Central memory CD8-positive, alpha-beta T cell (primary cell): ENCODE results near the gene LIPG.
"Not testable (repeated sequence)": the region's sequence is repeated elsewhere in the genome, so short reads cannot be mapped to it uniquely, and the experiment has no call there.

Source experiments
- ATAC-seq: fragments of 150-1000 bp; cut with Tn5 transposase; replicated peaks from 2 replicates; pipeline ENCODE4 v1.10.0; 2022; ENCODE audit warnings: mild to moderate bottlenecking, moderate FRiP score, moderate number of reproducible peaks; ENCODE audit not compliant: poor library complexity, severe bottlenecking; ENCODE audit errors: extremely low read depth
- DNase-seq, 2 donors: peaks; one replicate each; pipeline ENCODE4 v3.0.0; 2021; ENCODE audit warnings: low spot score in 2 of 2
- H3K27ac Mint-ChIP-seq: one replicate; pipeline ENCODE4 v1.8.0; 2022; ENCODE audit warnings: low read depth, mild to moderate bottlenecking, moderate library complexity, mixed read lengths
- H3K27me3 Mint-ChIP-seq: one replicate; pipeline ENCODE4 v1.8.0; 2022; ENCODE audit warnings: mixed read lengths
- H3K36me3 Mint-ChIP-seq: one replicate; pipeline ENCODE4 v1.8.0; 2022; ENCODE audit warnings: mild to moderate bottlenecking, moderate library complexity, mixed read lengths; ENCODE audit not compliant: insufficient read depth
- H3K4me1 Mint-ChIP-seq: one replicate; pipeline ENCODE4 v1.8.0; 2022; ENCODE audit warnings: mixed read lengths
- H3K4me3 Mint-ChIP-seq: one replicate; pipeline ENCODE4 v1.8.0; 2022; ENCODE audit warnings: mild to moderate bottlenecking, moderate library complexity, mixed read lengths
- H3K9me3 Mint-ChIP-seq: one replicate; pipeline ENCODE4 v1.8.0; 2022; ENCODE audit warnings: mixed read lengths

The LIPG gene

GRCh38 chr18:49566217-49566770 lies 4.4 kb downstream of the LIPG start:
- H3K36me3 Mint-ChIP-seq: no peaks in the 10 kb centered on the region
- DNase-seq (no peak), ATAC-seq (no peak)
- no peaks in the 10 kb centered on the region for H3K9me3 Mint-ChIP-seq
- H3K27me3 Mint-ChIP-seq: peaks cover 60% of the 10 kb centered on the region
- no peak overlapping the region for H3K4me3 Mint-ChIP-seq
- H3K27ac Mint-ChIP-seq: no peak overlapping the region
- peaks cover 17% of the 10 kb centered on the region for H3K4me1 Mint-ChIP-seq

- no peak overlapping the region for H3K4me3 Mint-ChIP-seq
- no peak overlapping the region for H3K27ac Mint-ChIP-seq
- no peaks in the 10 kb centered on the region for H3K9me3 Mint-ChIP-seq
- DNase-seq: no peak
- H3K36me3 Mint-ChIP-seq: no peaks in the 10 kb centered on the region
- peaks cover 53% of the 10 kb centered on the region for H3K27me3 Mint-ChIP-seq
- ATAC-seq: no peak
- H3K4me1 Mint-ChIP-seq: peaks cover 10% of the 10 kb centered on the region
These were observed 5.1 kb downstream of the LIPG start for GRCh38 chr18:49566985-49567384.

- H3K4me3 Mint-ChIP-seq: no peak overlapping the region
- peaks cover 26% of the 10 kb centered on the region for H3K27me3 Mint-ChIP-seq
- DNase-seq: no peak
- H3K4me1 Mint-ChIP-seq: no peaks in the 10 kb centered on the region
- no peaks in the 10 kb centered on the region for H3K9me3 Mint-ChIP-seq
- ATAC-seq: no peak
- H3K27ac Mint-ChIP-seq: no peak overlapping the region
- no peaks in the 10 kb centered on the region for H3K36me3 Mint-ChIP-seq
These were observed 7.9 kb downstream of the LIPG start for GRCh38 chr18:49569724-49570123.

GRCh38 chr18:49570836-49571235 lies 9.0 kb downstream of the LIPG start:
- ATAC-seq: no peak
- Mint-ChIP-seq H3K27ac (no peak overlapping the region), H3K9me3 (no peaks in the 10 kb centered on the region), H3K4me3 (no peak overlapping the region), H3K36me3 (no peaks in the 10 kb centered on the region), H3K4me1 (no peaks in the 10 kb centered on the region), H3K27me3 (peaks cover 15% of the 10 kb centered on the region)
- no peak for DNase-seq

- ATAC-seq: no peak
- no peak overlapping the region for H3K27ac Mint-ChIP-seq
- no peak for DNase-seq
These were observed 10.9 kb downstream of the LIPG start for GRCh38 chr18:49572611-49573345.

GRCh38 chr18:49573835-49574234 lies 12.0 kb downstream of the LIPG start:
- Mint-ChIP-seq H3K4me3 (no peak overlapping the region), H3K27me3 (no peaks in the 10 kb centered on the region), H3K4me1 (no peaks in the 10 kb centered on the region), H3K36me3 (no peaks in the 10 kb centered on the region), H3K27ac (no peak overlapping the region), H3K9me3 (no peaks in the 10 kb centered on the region)
- ATAC-seq (no peak), DNase-seq (no peak)

More at GRCh38 chr18:49572611-49573345, 10.9 kb downstream of the LIPG start:
- Mint-ChIP-seq H3K27me3 (no peaks in the 10 kb centered on the region), H3K36me3 (no peaks in the 10 kb centered on the region), H3K4me1 (no peaks in the 10 kb centered on the region), H3K4me3 (no peak overlapping the region), H3K9me3 (no peaks in the 10 kb centered on the region)

- H3K4me3 Mint-ChIP-seq, H3K4me1 Mint-ChIP-seq, H3K36me3 Mint-ChIP-seq, H3K9me3 Mint-ChIP-seq, ATAC-seq, DNase-seq, H3K27ac Mint-ChIP-seq: not testable (repeated sequence)
- H3K27me3 Mint-ChIP-seq: peaks cover 27% of the 10 kb centered on the region
These were observed 17.2 kb downstream of the LIPG start for GRCh38 chr18:49579041-49579440.

GRCh38 chr18:49579583-49579982 lies 17.7 kb downstream of the LIPG start:
- not testable (repeated sequence) for H3K4me3 Mint-ChIP-seq, H3K9me3 Mint-ChIP-seq, H3K27ac Mint-ChIP-seq, H3K4me1 Mint-ChIP-seq, DNase-seq, ATAC-seq, H3K36me3 Mint-ChIP-seq
- H3K27me3 Mint-ChIP-seq: peaks cover 27% of the 10 kb centered on the region

- DNase-seq: no peak
- no peaks in the 10 kb centered on the region for H3K4me1 Mint-ChIP-seq
- H3K27me3 Mint-ChIP-seq: peaks cover 27% of the 10 kb centered on the region
- no peak overlapping the region for H3K4me3 Mint-ChIP-seq
- no peak overlapping the region for H3K27ac Mint-ChIP-seq
- peaks cover 4% of the 10 kb centered on the region for H3K36me3 Mint-ChIP-seq
- ATAC-seq: no peak
- H3K9me3 Mint-ChIP-seq: no peaks in the 10 kb centered on the region
These were observed 18.4 kb downstream of the LIPG start for GRCh38 chr18:49580279-49580678.

- Mint-ChIP-seq H3K27me3 (peaks cover 27% of the 10 kb centered on the region), H3K36me3 (peaks cover 4% of the 10 kb centered on the region), H3K27ac (no peak overlapping the region), H3K4me3 (no peak overlapping the region), H3K9me3 (no peaks in the 10 kb centered on the region), H3K4me1 (no peaks in the 10 kb centered on the region)
- DNase-seq: no peak
- no peak for ATAC-seq
These were observed 19.5 kb downstream of the LIPG start for GRCh38 chr18:49581371-49581770.

- no peak for ATAC-seq
These were observed 20.7 kb downstream of the LIPG start for GRCh38 chr18:49582579-49582978.

GRCh38 chr18:49584394-49584793 lies 22.5 kb downstream of the LIPG start:
- ATAC-seq (no peak), DNase-seq (no peak)
- peaks cover 4% of the 10 kb centered on the region for H3K36me3 Mint-ChIP-seq
- H3K4me1 Mint-ChIP-seq: no peaks in the 10 kb centered on the region
- H3K4me3 Mint-ChIP-seq: no peak overlapping the region
- H3K27me3 Mint-ChIP-seq: peaks cover 23% of the 10 kb centered on the region
- no peak overlapping the region for H3K27ac Mint-ChIP-seq
- H3K9me3 Mint-ChIP-seq: no peaks in the 10 kb centered on the region

More at GRCh38 chr18:49582579-49582978, 20.7 kb downstream of the LIPG start:
- Mint-ChIP-seq H3K27ac (no peak overlapping the region), H3K27me3 (peaks cover 27% of the 10 kb centered on the region), H3K4me3 (no peak overlapping the region), H3K4me1 (no peaks in the 10 kb centered on the region), H3K36me3 (peaks cover 4% of the 10 kb centered on the region), H3K9me3 (no peaks in the 10 kb centered on the region)
- no peak for DNase-seq

- H3K36me3 Mint-ChIP-seq, H3K9me3 Mint-ChIP-seq, H3K4me1 Mint-ChIP-seq, H3K4me3 Mint-ChIP-seq, DNase-seq, ATAC-seq, H3K27ac Mint-ChIP-seq: not testable (repeated sequence)
- peaks cover 18% of the 10 kb centered on the region for H3K27me3 Mint-ChIP-seq
These were observed 23.1 kb downstream of the LIPG start for GRCh38 chr18:49584951-49585350.
